ENCODE data around the gene MARCHF9.

The MARCHF9 gene

DNA sequence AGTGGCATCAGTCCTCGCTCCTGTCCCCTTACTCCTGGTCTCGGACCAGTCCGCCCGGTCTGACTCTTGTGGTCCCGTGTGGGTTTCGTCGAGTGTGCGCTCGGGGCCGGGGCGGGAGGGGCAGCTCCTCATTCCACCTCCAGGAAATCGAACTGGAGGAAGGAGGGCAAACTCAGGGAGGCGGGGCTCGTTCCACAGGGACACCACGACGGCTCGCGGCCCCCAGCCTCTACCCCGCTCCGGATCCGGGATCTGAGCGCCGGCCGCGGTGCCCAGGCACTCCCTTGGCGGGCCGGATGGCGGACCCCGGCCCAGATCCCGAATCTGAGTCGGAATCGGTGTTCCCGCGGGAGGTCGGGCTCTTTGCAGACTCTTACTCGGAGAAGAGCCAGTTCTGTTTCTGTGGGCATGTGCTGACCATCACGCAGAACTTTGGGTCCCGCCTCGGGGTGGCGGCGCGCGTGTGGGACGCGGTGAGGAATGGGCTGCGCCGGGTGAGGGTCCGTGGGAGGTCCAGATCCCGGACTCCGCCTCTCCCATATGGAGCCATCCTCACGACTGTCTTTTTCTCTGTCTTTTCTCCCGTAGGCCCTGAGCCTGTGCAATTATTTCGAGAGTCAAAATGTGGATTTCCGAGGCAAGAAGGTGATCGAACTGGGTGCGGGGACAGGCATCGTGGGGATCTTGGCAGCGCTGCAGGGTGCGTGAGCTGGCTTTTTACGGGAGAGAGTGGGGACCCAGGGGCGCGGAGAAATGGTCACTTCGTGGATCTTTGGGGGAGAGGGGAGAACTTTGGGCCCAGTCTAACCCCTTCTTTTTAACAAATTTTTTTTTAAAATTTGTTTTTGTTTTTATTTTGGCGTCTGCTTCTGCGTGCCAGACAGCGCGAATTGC lies 17.8 kb downstream of the MARCHF9 start, which contains the start of gene EEF1AKMT3:
EEF1AKMT3 (plus strand) TSS at position 186 of the 894 bp plus-strand sequence; CDS start at position 297, 111 bp downstream.
- DNase-seq, result peak; percentile 78

DNA sequence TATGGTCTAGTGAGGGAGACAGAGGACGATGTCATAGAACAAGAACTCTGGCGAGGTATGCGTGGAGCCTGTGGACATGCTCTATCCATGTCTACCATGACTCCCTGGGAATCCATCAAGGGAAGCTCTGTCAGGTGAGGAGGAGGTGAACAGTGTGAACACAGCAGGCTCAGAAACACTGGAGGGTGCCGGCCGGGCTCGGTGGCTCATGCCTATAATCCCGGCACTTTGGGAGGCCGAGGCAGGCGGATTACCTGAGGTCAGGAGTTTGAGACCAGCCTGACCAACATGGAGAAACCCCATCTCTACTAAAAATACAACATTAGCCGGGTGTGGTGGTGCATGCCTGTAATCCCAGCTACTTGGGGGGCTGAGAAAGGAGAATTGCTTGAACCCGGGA lies 19.7 kb downstream of the MARCHF9 start:
- DNase-seq, result peak; percentile 45

GRCh38 chr12:57775044-57775443 lies 20.1 kb downstream of the MARCHF9 start:
- DNase-seq, result no peak

- DNase-seq, result no peak
Observed at GRCh38 chr12:57775563-57776246, 20.8 kb downstream of the MARCHF9 start.

- no peak for DNase-seq
Observed at GRCh38 chr12:57776247-57776587, 21.3 kb downstream of the MARCHF9 start.

GRCh38 chr12:57777367-57777766 lies 22.5 kb downstream of the MARCHF9 start:
- no peak for DNase-seq

DNA sequence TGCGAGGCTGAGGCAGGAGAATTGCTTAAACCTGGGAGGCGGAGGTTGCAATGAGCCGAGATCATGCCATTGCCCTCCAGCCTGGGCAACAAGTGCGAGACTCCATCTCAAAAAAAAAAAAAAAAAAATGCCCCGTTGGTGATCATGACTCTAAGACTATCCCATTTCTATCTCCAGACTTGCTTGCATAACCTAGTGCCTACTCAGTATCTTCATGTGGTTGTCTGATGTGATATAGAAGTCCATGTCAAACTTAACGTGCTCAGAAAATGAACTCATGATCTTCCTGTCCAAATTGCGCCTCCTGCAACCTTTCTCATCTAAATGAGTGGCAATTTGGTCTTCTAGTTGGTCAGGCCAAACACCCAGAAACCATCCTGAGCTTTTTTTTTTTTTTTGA lies 23.0 kb downstream of the MARCHF9 start:
- DNase-seq, result no peak

- DNase-seq, result no peak
Observed at GRCh38 chr12:57779736-57780135, 24.8 kb downstream of the MARCHF9 start.

DNA sequence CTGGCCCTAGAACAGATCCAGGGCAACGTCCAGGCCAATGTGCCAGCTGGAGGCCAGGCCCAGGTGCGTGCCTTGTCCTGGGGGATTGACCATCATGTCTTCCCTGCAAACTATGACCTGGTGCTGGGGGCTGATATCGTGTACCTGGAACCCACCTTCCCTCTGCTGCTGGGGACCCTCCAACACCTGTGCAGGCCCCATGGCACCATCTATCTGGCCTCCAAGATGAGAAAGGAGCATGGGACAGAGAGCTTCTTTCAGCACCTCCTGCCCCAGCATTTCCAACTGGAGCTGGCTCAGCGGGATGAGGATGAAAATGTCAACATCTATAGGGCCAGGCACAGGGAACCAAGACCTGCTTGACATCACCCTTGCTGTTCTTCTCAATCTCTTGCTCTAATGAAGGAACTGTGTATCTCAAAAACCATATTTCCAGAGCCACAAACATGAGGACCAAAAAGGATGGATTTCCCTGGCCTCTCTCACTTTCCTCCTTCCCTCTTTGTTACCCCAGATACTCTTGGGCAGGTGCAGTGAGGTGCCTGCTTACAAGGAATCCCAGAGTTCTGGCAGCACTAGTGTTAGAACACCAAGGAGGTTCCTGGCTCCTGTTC lies 25.5 kb downstream of the MARCHF9 start:
- no peak for DNase-seq

DNA sequence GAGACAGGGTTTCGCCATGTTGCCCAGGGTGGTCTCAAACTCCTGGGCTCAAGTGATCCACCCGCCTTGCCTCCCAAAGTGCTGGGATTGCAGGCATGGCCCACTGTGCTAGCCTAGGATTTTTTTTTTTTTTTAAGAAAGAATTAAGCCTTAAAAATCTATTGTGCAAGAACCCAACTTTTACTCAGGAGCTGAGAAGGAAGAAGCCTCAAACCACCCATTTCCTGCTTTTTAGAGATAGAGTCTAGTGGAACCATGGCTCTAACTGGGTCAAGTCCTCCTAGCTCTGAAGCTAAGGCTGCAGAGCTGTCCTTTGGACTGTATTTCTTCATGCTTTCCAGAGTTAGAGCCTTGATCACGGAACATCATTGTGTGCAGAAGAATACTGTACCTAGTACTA lies 26.3 kb downstream of the MARCHF9 start:
- DNase-seq, result no peak

GRCh38 chr12:57781801-57782200 lies 26.9 kb downstream of the MARCHF9 start:
- no peak for DNase-seq

GRCh38 chr12:57782243-57782607 lies 27.3 kb downstream of the MARCHF9 start:
- no peak for DNase-seq

DNA sequence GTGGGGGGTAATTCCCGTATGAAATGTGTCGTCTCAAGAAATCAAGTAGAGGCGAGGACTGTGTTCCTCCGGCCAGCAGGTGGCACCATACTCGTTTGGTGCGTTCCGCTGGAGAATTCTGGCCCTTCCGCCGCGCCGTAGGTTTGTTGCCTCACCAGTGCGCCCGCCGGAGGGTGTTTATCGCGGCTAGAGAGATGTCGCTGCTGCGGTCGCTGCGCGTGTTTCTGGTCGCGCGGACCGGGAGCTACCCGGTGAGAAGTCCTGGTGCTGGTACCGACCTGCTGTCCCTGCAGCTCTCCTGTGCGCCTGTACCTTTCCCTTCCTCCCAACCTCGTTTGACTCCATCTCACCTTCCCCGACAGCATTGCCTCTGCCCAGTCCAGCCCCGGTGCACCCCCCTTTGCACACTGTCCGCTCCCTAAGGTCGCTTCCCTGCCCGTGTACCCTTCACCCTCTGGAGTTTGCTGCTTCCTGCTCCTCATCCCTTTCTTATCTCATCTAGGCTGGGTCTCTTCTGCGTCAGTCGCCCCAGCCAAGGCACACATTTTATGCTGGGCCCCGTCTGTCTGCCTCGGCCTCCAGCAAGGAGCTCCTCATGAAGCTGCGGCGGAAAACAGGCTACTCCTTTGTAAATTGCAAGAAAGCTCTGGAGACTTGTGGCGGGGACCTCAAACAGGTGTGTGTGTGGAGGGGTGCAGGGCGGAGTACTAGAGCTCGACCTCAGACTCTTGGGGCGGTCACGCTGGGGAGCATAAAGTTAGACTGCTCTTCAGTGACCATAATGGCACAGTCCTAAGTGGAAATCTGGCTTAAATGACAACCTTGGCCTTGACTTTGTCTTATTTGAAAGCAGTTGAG lies 27.9 kb downstream of the MARCHF9 start, which contains the start of gene TSFM:
TSFM (plus strand) TSS at position 180 of the 858 bp plus-strand sequence; CDS start at position 195, 15 bp downstream.
- DNase-seq, result peak; percentile 99

GRCh38 chr12:57783466-57783801 lies 28.5 kb downstream of the MARCHF9 start:
- DNase-seq, result no peak

- DNase-seq, result no peak
Observed at GRCh38 chr12:57783861-57784260, 29.0 kb downstream of the MARCHF9 start.

- DNase-seq, result no peak
Observed at GRCh38 chr12:57793920-57794319, 39.0 kb downstream of the MARCHF9 start.

DNA sequence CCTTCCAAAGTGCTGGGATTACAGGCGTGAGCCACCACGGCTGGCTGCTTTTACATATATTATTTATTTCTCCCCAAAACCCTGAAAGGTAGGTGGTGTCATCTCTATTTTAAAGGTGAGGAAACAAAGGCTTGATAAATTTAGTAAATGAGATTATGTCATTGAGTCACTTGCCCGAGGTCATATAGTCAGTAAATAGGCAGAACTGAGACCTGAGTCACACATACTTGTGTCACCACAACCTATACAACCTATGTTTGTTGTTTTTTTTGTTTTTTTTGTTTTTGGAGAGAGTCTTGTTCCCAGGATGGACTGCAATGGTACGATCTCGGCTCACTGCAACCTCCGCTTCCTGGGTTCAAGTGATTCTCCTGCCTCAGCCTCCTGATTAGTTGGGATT lies 40.5 kb downstream of the MARCHF9 start:
- DNase-seq, result no peak

GRCh38 chr12:57796996-57797395 lies 42.1 kb downstream of the MARCHF9 start:
- DNase-seq, result no peak

DNA sequence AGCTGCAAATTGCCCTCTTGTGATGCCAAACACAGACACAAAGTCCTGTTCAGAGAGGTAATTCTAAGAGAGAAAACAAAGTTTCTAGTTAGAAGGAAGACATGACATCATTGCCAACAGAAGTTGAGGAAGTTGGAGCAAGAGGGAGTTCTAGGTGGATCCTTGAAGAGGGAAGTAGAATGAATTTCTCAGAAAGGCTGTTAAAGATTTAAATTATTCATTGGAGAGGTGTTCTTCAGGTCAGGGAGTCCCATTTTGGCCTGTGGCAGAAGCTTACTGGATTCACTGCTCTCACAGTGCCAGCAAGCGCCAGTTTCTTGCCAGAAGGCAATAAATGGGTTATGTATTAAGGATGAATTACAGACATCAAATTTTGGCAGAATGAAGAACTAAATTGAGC lies 43.0 kb downstream of the MARCHF9 start:
- DNase-seq, result no peak

GRCh38 chr12:57800965-57801364 lies 46.1 kb downstream of the MARCHF9 start:
- no peak for DNase-seq

GRCh38 chr12:57802607-57803006 lies 47.7 kb downstream of the MARCHF9 start:
- DNase-seq, result no peak

DNA sequence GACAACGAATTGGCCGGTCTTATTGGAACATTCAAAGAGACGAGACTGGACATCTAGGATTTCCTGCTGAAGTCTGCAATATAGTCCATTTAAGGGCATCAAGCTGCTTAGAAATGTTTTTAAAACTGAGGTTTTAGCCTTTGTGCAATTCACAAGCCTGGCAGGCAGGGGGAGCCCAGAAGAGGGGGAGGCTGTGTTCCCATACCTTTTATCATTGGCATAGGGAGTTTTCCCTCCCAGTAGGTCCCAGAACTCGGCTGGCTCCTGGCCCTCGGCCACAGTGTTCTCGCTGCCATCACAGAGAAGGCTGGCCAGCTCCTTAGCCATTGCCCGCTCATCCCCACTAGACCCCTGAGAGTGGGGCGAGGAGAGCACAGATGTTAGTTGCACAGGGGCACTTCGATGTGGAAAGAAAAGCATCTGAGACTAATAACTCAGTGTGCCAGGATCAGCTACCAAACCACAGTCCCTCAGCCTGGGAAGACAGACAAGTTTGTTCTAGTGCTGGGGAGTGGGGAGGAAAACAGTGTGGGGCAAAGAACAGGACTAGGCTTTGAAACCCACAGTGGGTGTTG lies 48.5 kb downstream of the MARCHF9 start:
- peak; percentile 74 for DNase-seq

DNA sequence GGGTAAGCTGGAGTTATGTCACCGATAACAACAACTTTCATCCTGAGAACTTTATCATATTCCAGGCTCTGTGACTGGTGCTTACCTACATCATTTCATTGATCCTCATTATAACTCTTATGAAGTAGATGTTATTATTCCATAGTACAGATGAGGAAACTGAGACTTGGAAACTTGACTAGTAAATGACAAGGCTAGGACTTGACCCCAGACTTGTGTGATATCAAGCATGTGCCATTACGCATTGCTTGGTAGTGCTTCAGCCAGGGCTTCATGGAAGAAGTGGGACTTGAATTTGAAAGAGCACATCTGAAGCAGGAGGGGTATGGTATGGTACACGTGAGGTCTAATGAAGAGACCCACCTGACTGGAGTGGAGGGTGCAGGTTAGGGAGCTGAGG lies 51.8 kb downstream of the MARCHF9 start:
- no peak for DNase-seq

Measured in activated effector memory CD4-positive, alpha-beta T cell treated with anti-CD3 and anti-CD28 coated beads, Interleukin-2, amount 50 U/mL, for 16 hours (primary cell).